Heart left ventricle (tissue), 16 donors: ENCODE data around the gene NOP9. TPM values are rescaled to one million over a fixed set of nuclear protein-coding genes. Genes with fewer than 3 reads are reported as not detected.

Source experiments
- ATAC-seq, 4 donors: fragments of 200-7000 bp; cut with Tn5 transposase; one replicate each; pipeline ENCODE4 v1.9.1; 2020 to 2022; ENCODE audit warnings: moderate library complexity in 4 of 4, mild to moderate bottlenecking in 3 of 4, moderate number of reproducible peaks in 1 of 4
- DNase-seq, 5 donors: peaks; one replicate each; pipeline ENCODE4 v3.0.0-alpha.2; 2020
- H3K27ac ChIP-seq, 12 donors: fragments of 200-600 bp; sonication (generic) in 4 of 12; one replicate each; pipeline versions ENCODE4 v1.5.0 to v1.8.0; 2016 to 2022; ENCODE audit warnings: mild to moderate bottlenecking in 2 of 12
- H3K27me3 ChIP-seq, 9 donors: fragments of 200-600 bp; sonication (generic) in 2 of 9; one replicate each; pipeline versions ENCODE4 v1.5.1 to v1.8.0; 2016 to 2022; ENCODE audit warnings: mild to moderate bottlenecking in 3 of 9
- H3K36me3 ChIP-seq, 9 donors: fragments of 200-600 bp; sonication (generic) in 2 of 9; one replicate each; pipeline versions ENCODE4 v1.5.0 to v1.8.0; 2018 to 2022; ENCODE audit warnings: mild to moderate bottlenecking in 2 of 9
- H3K4me1 ChIP-seq, 12 donors: fragments of 200-600 bp; sonication (generic) in 4 of 12; one replicate each; pipeline versions ENCODE4 v1.5.0 to v1.8.0; 2016 to 2022; ENCODE audit warnings: mild to moderate bottlenecking in 3 of 12
- H3K4me3 ChIP-seq, 12 donors: fragments of 200-600 bp; sonication (generic) in 4 of 12; one replicate each; pipeline versions ENCODE4 v1.5.0 to v1.8.0; 2017 to 2022; ENCODE audit warnings: mild to moderate bottlenecking in 9 of 12, moderate library complexity in 4 of 12
- H3K9me3 ChIP-seq, 12 donors: fragments of 200-600 bp; sonication (generic) in 4 of 12; one replicate each; pipeline versions ENCODE4 v1.5.0 to v1.8.0; 2016 to 2022; ENCODE audit warnings: mild to moderate bottlenecking in 1 of 12
- CTCF ChIP-seq, 12 donors: fragments of 200-600 bp; sonication (generic) in 4 of 12; IDR thresholded peaks; one replicate each; pipeline versions ENCODE4 v1.5.0 to v1.8.0; 2018 to 2022; ENCODE audit warnings: antibody characterized with exemption in 12 of 12, mild to moderate bottlenecking in 5 of 12
- POLR2A ChIP-seq, 2 donors: fragments of 450-650 bp; IDR thresholded peaks; one replicate each; pipeline ENCODE4 v1.6.1; 2017; ENCODE audit warnings: antibody characterized with exemption in 2 of 2, mild to moderate bottlenecking in 2 of 2, moderate library complexity in 2 of 2
- WGBS, 4 donors: extraction: QIAGEN DNeasy Blood & Tissue Kit in 2 of 4; methylation state at CpG; one replicate each; pipeline versions ENCODE4 v1.1.5 to v1.1.7; 2013 to 2018; 5-methylcytosine and 5-hydroxymethylcytosine counted together
- intact Hi-C, 10 donors: fragments of 100-400 bp; cut with DNase I; formaldehyde crosslinking; loops; one replicate each; pipeline versions ENCODE4 v1.11.1 to v1.14.2; 2022
- polyA plus RNA-seq, 2 donors: library from polyadenylated mRNA; stranded (reverse); fragments of 200-250 nt; gene quantifications; one replicate each; pipeline ENCODE4 v1.2.3, GENCODE V29; 2013
- total RNA-seq, 9 donors: library from RNA; depleted of rRNA in 2 of 9; stranded (reverse); fragments of >200 nt in 2 of 9; fragmentation: NEBNext Ultra II Directional in 3 of 9; extraction: Animal tissue kit (Norgen Biotek cat#: 25700) in 3 of 9; gene quantifications; one replicate each; pipeline versions ENCODE4 v1.1.0 to v1.2.4, GENCODE V29; 2016 to 2023
- donor health status: ischemic (EF 13 %, LVEDD 7.1; RV severe dilation, severe dysfunction).
- donor health status: healthy with polysubstance abuse.
- donor health status: DM: no; HTN: yes; CAD: no.
- donor health status: DM: no; HTN: no; CAD: no.
- donor health status: ischemic (EF 25% LVEDD 6.9; RV normal size, moderate dysfunction).
- donor health status: ischemic (EF 25% LVEDD 5.7; RV mildly dilated, moderate dysfunction).
- donor health status: healthy.
- donor health status: DM: yes; HTN: yes; CAD: no.
- donor health status: ischemic (EF 35%, LVEDD 5.7; RV mildly dilated, moderate dysfunction).
- donor health status: nonischemic (EF 11% LVEDD 7.7; RV severe dilation, severe dysfunction).
- donor health status: DM: yes; HTN: yes; CAD: no.
- donor health status: PGD.
- donor health status: ischemic (EF 29% LVEDD 5.4; RV normal size, mild dysfunction).
- donor health status: nonischemic (EF 23%, LVEDD 6.1; RV moderate dilation, normal function).

The NOP9 gene
- total and polyA plus RNA-seq, 11 donors: 13.5 to 34.0 (median 27.8) TPM

- H3K27ac ChIP-seq: no peak overlapping the region
- H3K36me3 ChIP-seq: peaks cover 0 to 9% (median 0%) of the 10 kb centered on the region in 9 donors
- intact Hi-C loops: no loop called here
- H3K9me3 ChIP-seq: no peaks in the 10 kb centered on the region
- TF ChIP-seq CTCF (IDR thresholded peaks at IDR 0.05) (no peak), POLR2A (IDR thresholded peaks at IDR 0.05) (no peak)
- H3K4me3 ChIP-seq: no peak overlapping the region
- H3K4me1 ChIP-seq: peaks cover 0 to 19% (median 0%) of the 10 kb centered on the region in 12 donors
- no peak for DNase-seq
- H3K27me3 ChIP-seq: no peaks in the 10 kb centered on the region
- WGBS, 4 donors: 82 to 90% (median 83%) methylated on average over 11 of the region's 11 CpGs
- ATAC-seq: no peak
Measured at GRCh38 chr14:24252289-24253124, 47.1 kb upstream of the NOP9 start.

GRCh38 chr14:24253936-24254335 lies 45.7 kb upstream of the NOP9 start:
- H3K4me3 ChIP-seq: no peak overlapping the region
- no peak for DNase-seq
- intact Hi-C loops: no loop called here
- no peak for ATAC-seq
- H3K9me3 ChIP-seq: no peaks in the 10 kb centered on the region
- peaks cover 0 to 9% (median 0%) of the 10 kb centered on the region in 9 donors for H3K36me3 ChIP-seq
- TF ChIP-seq POLR2A (IDR thresholded peaks at IDR 0.05): no peak
- no peak for TF ChIP-seq CTCF (IDR thresholded peaks at IDR 0.05)
- 89 to 91% (median 90%) methylated on average over 7 of the region's 7 CpGs for WGBS, 4 donors
- no peaks in the 10 kb centered on the region for H3K27me3 ChIP-seq
- H3K4me1 ChIP-seq: peaks cover 0 to 19% (median 0%) of the 10 kb centered on the region in 12 donors
- no peak overlapping the region for H3K27ac ChIP-seq

GRCh38 chr14:24254630-24255392 lies 44.8 kb upstream of the NOP9 start:
- H3K4me1 ChIP-seq: peaks cover 0 to 19% (median 0%) of the 10 kb centered on the region in 12 donors
- H3K27me3 ChIP-seq: no peaks in the 10 kb centered on the region
- peaks cover 0 to 9% (median 0%) of the 10 kb centered on the region in 9 donors for H3K36me3 ChIP-seq
- ATAC-seq: no peak
- H3K4me3 ChIP-seq: no peak overlapping the region
- H3K9me3 ChIP-seq: no peaks in the 10 kb centered on the region
- TF ChIP-seq CTCF (IDR thresholded peaks at IDR 0.05): no peak
- no peak for TF ChIP-seq POLR2A (IDR thresholded peaks at IDR 0.05)
- intact Hi-C loops: no loop called here
- WGBS, 4 donors: 93 to 94% (median 93%) methylated on average over 15 to 19 of the region's 19 CpGs
- no peak for DNase-seq
- H3K27ac ChIP-seq: no peak overlapping the region

GRCh38 chr14:24255438-24255837 lies 44.2 kb upstream of the NOP9 start:
- no peak for ATAC-seq
- no peak overlapping the region for H3K27ac ChIP-seq
- no peak for TF ChIP-seq CTCF (IDR thresholded peaks at IDR 0.05)
- TF ChIP-seq POLR2A (IDR thresholded peaks at IDR 0.05): no peak
- 90 to 93% (median 91%) methylated on average over 7 to 8 of the region's 8 CpGs for WGBS, 4 donors
- H3K4me3 ChIP-seq: no peak overlapping the region
- DNase-seq: no peak
- peaks cover 0 to 9% (median 0%) of the 10 kb centered on the region in 9 donors for H3K36me3 ChIP-seq
- H3K9me3 ChIP-seq: no peaks in the 10 kb centered on the region
- H3K4me1 ChIP-seq: peaks cover 0 to 16% (median 0%) of the 10 kb centered on the region in 12 donors
- intact Hi-C loops: no loop called here
- H3K27me3 ChIP-seq: no peaks in the 10 kb centered on the region
